ENCODE results near the gene SLC13A1.

- TF ChIP-seq EZH2 (optimal IDR thresholded peaks at IDR 0.05; ENCODE audit: low read depth, low read length) (no peak), CTCF (IDR thresholded peaks at IDR 0.05; ENCODE audit: low read length) (no peak)
These were observed 42.0 kb upstream of the SLC13A1 start for GRCh38 chr7:123241809-123242208.

All from MM.1S (cell line).